HEK293T (cell line): ENCODE results near the gene TRABD2B.

ENCODE experiments used
- CTCF ChIA-PET: fragments of 350-600 bp; formaldehyde crosslinking; extraction: SDS; loops from one replicate; lab custom pipeline; 2021; ENCODE audit warnings: antibody characterized with exemption, inconsistent platforms; lab: Yijun Ruan, JAX
- POLR2A ChIA-PET: fragments of 350-600 bp; formaldehyde crosslinking; extraction: SDS; loops from one replicate; lab custom pipeline; 2020; ENCODE audit warnings: antibody characterized with exemption, inconsistent platforms; lab: Yijun Ruan, JAX
- DNase-seq: peaks from one replicate; pipeline ENCODE4 v3.0.0; 2012; ENCODE audit warnings: mixed read lengths; ENCODE audit errors: extremely low spot score
- ARNT ChIP-seq: fragments of 450-650 bp; IDR thresholded peaks from 2 replicates; pipeline ENCODE4 v1.6.1; 2017; ENCODE audit warnings: mild to moderate bottlenecking
- BHLHE40 ChIP-seq: fragments of 450-650 bp; IDR thresholded peaks from 2 replicates; pipeline ENCODE4 v1.6.1; 2016; ENCODE audit warnings: mild to moderate bottlenecking, moderate library complexity, borderline replicate concordance
- CTBP1 ChIP-seq: fragments of 450-650 bp; IDR thresholded peaks from 2 replicates; pipeline ENCODE4 v1.6.1; 2016; ENCODE audit warnings: borderline replicate concordance
- ELF4 ChIP-seq: fragments of 450-650 bp; IDR thresholded peaks from 2 replicates; pipeline ENCODE4 v1.6.1; 2017; ENCODE audit warnings: antibody characterized with exemption
- FOXA1 ChIP-seq: fragments of 450-650 bp; IDR thresholded peaks from 2 replicates; pipeline ENCODE4 v1.6.1; 2016; ENCODE audit warnings: mild to moderate bottlenecking
- FOXK2 ChIP-seq: fragments of 450-650 bp; IDR thresholded peaks from 2 replicates; pipeline ENCODE4 v1.6.1; 2016; ENCODE audit warnings: mild to moderate bottlenecking
- FOXM1 ChIP-seq: fragments of 450-650 bp; IDR thresholded peaks from 2 replicates; pipeline ENCODE4 v1.6.1; 2017; ENCODE audit warnings: mild to moderate bottlenecking, borderline replicate concordance
- HDGF ChIP-seq: fragments of 450-650 bp; IDR thresholded peaks from 2 replicates; pipeline ENCODE4 v1.6.1; 2017; ENCODE audit warnings: antibody characterized with exemption, borderline replicate concordance
- L3MBTL2 ChIP-seq: fragments of 450-650 bp; conservative IDR thresholded peaks from 2 replicates; pipeline ENCODE4 v1.6.1; 2016; ENCODE audit warnings: mild to moderate bottlenecking
- LEF1 ChIP-seq: fragments of 450-650 bp; IDR thresholded peaks from 2 replicates; pipeline ENCODE4 v1.6.1; 2017; ENCODE audit warnings: mild to moderate bottlenecking, borderline replicate concordance
- NFRKB ChIP-seq: fragments of 450-650 bp; IDR thresholded peaks from 2 replicates; pipeline ENCODE4 v1.6.1; 2016; ENCODE audit warnings: mild to moderate bottlenecking, moderate library complexity
- PKNOX1 ChIP-seq: fragments of 450-650 bp; IDR thresholded peaks from 2 replicates; pipeline ENCODE4 v1.6.1; 2016
- SP1 ChIP-seq: fragments of 450-650 bp; IDR thresholded peaks from 2 replicates; pipeline ENCODE4 v1.6.1; 2017
- SUZ12 ChIP-seq: fragments of 450-650 bp; IDR thresholded peaks from 2 replicates; pipeline ENCODE4 v1.6.1; 2016; ENCODE audit warnings: mild to moderate bottlenecking
- TARDBP ChIP-seq: fragments of 450-650 bp; IDR thresholded peaks from 2 replicates; pipeline ENCODE4 v1.6.1; 2016
- ZNF384 ChIP-seq: fragments of 450-650 bp; IDR thresholded peaks from 2 replicates; pipeline ENCODE4 v1.6.1; 2016

TRABD2B gene

GRCh38 chr1:47976267-47976666, 20.9 kb downstream of the TRABD2B start:
- no peak for TF ChIP-seq ELF4
- no peak for TF ChIP-seq LEF1
- TF ChIP-seq BHLHE40 = no peak
- no peak for TF ChIP-seq L3MBTL2
- TF ChIP-seq SP1 = no peak
- TF ChIP-seq TARDBP = no peak
- TF ChIP-seq CTBP1 = no peak
- TF ChIP-seq FOXK2 = no peak
- TF ChIP-seq ZNF384 = no peak
- no peak for TF ChIP-seq SUZ12
- no peak for TF ChIP-seq HDGF
- TF ChIP-seq ARNT = no peak
- no peak for TF ChIP-seq FOXA1
- TF ChIP-seq NFRKB = no peak
- no peak for TF ChIP-seq FOXM1
- no peak for TF ChIP-seq PKNOX1
- no peak for DNase-seq
- ChIA-PET CTCF (interaction anchor here (0.6 to 1.4 kb wide), 2 partner anchors 28 to 41 kb away, joined by 3 to 4 read pairs; no protein-coding TSS in a partner anchor), POLR2A (no interaction called here)

GRCh38 chr1:47975302-47975921, 21.8 kb downstream of the TRABD2B start:
- CTCF ChIA-PET = interaction anchor here (1.4 kb wide), 1 partner anchor 42 kb away, joined by 4 read pairs; no protein-coding TSS in a partner anchor
- POLR2A ChIA-PET = no interaction called here
- TF ChIP-seq L3MBTL2 = no peak
- no peak for TF ChIP-seq NFRKB
- no peak for TF ChIP-seq ELF4
- no peak for TF ChIP-seq BHLHE40
- TF ChIP-seq FOXM1 = no peak
- no peak for TF ChIP-seq FOXK2
- no peak for TF ChIP-seq ZNF384
- TF ChIP-seq LEF1 = no peak
- TF ChIP-seq FOXA1 = no peak
- no peak for TF ChIP-seq ARNT
- TF ChIP-seq TARDBP = no peak
- TF ChIP-seq PKNOX1 = no peak
- no peak for TF ChIP-seq SUZ12

GRCh38 chr1:47972864-47973432, 24.2 kb downstream of the TRABD2B start:
- CTCF ChIA-PET = interaction anchor here (0.6 to 1.2 kb wide), 2 partner anchors 12 to 18 kb away, joined by 3 to 4 read pairs; no protein-coding TSS in a partner anchor
- POLR2A ChIA-PET = no interaction called here
- DNase-seq = peak; percentile 48
- TF ChIP-seq BHLHE40 = no peak
- TF ChIP-seq TARDBP = no peak
- TF ChIP-seq FOXA1 = no peak
- no peak for TF ChIP-seq CTBP1
- TF ChIP-seq NFRKB = no peak
- no peak for TF ChIP-seq L3MBTL2
- no peak for TF ChIP-seq SUZ12
- TF ChIP-seq FOXM1 = no peak
- TF ChIP-seq HDGF = no peak

More at GRCh38 chr1:47975302-47975921, 21.8 kb downstream of the TRABD2B start:
- no peak for DNase-seq

GRCh38 chr1:47971385-47972160, 25.6 kb downstream of the TRABD2B start:
- CTCF ChIA-PET = interaction anchor here (1.5 kb wide), 1 partner anchor 19 kb away, joined by 4 read pairs; no protein-coding TSS in a partner anchor
- no peak for DNase-seq
- TF ChIP-seq L3MBTL2 (no peak), FOXA1 (no peak), HDGF (no peak), FOXM1 (no peak)
- POLR2A ChIA-PET = no interaction called here

GRCh38 chr1:47970882-47971281, 26.3 kb downstream of the TRABD2B start:
- TF ChIP-seq PKNOX1 = no peak
- ChIA-PET CTCF (interaction anchor here (1.5 kb wide), 1 partner anchor 19 kb away, joined by 4 read pairs; no protein-coding TSS in a partner anchor), POLR2A (no interaction called here)
- no peak for DNase-seq

- TF ChIP-seq ARNT (no peak), SP1 (no peak), ZNF384 (no peak), FOXM1 (no peak), CTBP1 (no peak), TARDBP (no peak), BHLHE40 (no peak), L3MBTL2 (no peak), ELF4 (no peak), FOXK2 (no peak), SUZ12 (no peak), FOXA1 (no peak), PKNOX1 (no peak), HDGF (no peak), NFRKB (no peak), LEF1 (no peak)
- DNase-seq = no peak
- ChIA-PET POLR2A (no interaction called here), CTCF (interaction anchor here (0.8 kb wide), 1 partner anchor 109 kb away, joined by 3 read pairs; no protein-coding TSS in a partner anchor)
These were observed 27.7 kb downstream of the TRABD2B start for GRCh38 chr1:47969478-47969877.
